A673 (cell line): ENCODE results near the gene SRRD. TPM values are rescaled to one million over a fixed set of nuclear protein-coding genes. Genes with fewer than 3 reads are reported as not detected.
A peak's percentile ranks its signal among the peaks of the same experiment; 100 is the strongest.

Source experiments
- BruUV-seq: library from RNA; stranded (reverse); fragments of 400-500 nt; replicated peaks from 2 replicates; lab custom pipeline; 2021; lab: Mats Ljungman, UMichigan
- CTCF ChIA-PET: fragments of 300-600 bp; sonication (Branson Sonifier 250); formaldehyde crosslinking; loops from one replicate; lab custom pipeline; 2022; ENCODE audit warnings: antibody characterized with exemption; lab: Charles Lee
- POLR2A ChIA-PET: fragments of 300-600 bp; sonication (Branson Sonifier 250); formaldehyde crosslinking; loops from one replicate; lab custom pipeline; 2022; ENCODE audit warnings: antibody characterized with exemption; ENCODE audit not compliant: low non-redundant PET; lab: Charles Lee
- DNase-seq: peaks from one replicate; pipeline ENCODE4 v3.0.0-alpha.2; 2015; ENCODE audit warnings: low spot score
- H3K27ac ChIP-seq: fragments of 200-600 bp; sonication (generic); 2 replicates; pipeline ENCODE4 v1.5.1; 2016; ENCODE audit warnings: mixed run types, low read depth, mild to moderate bottlenecking, mixed read lengths, antibody characterized with exemption, low read length; ENCODE audit not compliant: poor library complexity, severe bottlenecking
- H3K27me3 ChIP-seq: fragments of 200-600 bp; sonication (generic); replicated peaks from 2 replicates; pipeline ENCODE4 v1.6.1; 2017; ENCODE audit warnings: mixed run types, low read depth, mild to moderate bottlenecking, mixed read lengths, antibody characterized with exemption, low read length; ENCODE audit not compliant: insufficient read depth, poor library complexity
- H3K36me3 ChIP-seq: fragments of 200-600 bp; sonication (generic); 2 replicates; pipeline ENCODE4 v1.6.1; 2016; ENCODE audit warnings: mixed run types, mild to moderate bottlenecking, mixed read lengths, antibody characterized with exemption, low read length; ENCODE audit not compliant: insufficient read depth, poor library complexity, severe bottlenecking
- H3K4me1 ChIP-seq: fragments of 200-600 bp; sonication (generic); 2 replicates; pipeline ENCODE4 v1.6.1; 2017; ENCODE audit warnings: mixed run types, mild to moderate bottlenecking, mixed read lengths, antibody characterized with exemption, low read length; ENCODE audit not compliant: insufficient read depth, poor library complexity, severe bottlenecking
- H3K4me3 ChIP-seq: fragments of 200-600 bp; sonication (generic); 2 replicates; pipeline ENCODE4 v1.5.1; 2016; ENCODE audit warnings: low read depth, mixed run types, mild to moderate bottlenecking, mixed read lengths, low read length; ENCODE audit not compliant: poor library complexity, severe bottlenecking
- H3K9me3 ChIP-seq: fragments of 200-600 bp; sonication (generic); 2 replicates; pipeline ENCODE4 v1.6.1; 2016; ENCODE audit warnings: mixed run types, low read depth, mild to moderate bottlenecking, mixed read lengths, antibody characterized with exemption, low read length; ENCODE audit not compliant: poor library complexity, severe bottlenecking
- CTCF ChIP-seq: fragments of 300-800, 200-600 bp; sonication (generic); conservative IDR thresholded peaks from 2 replicates; pipeline ENCODE4 v1.5.1; 2017; ENCODE audit warnings: low read depth, mild to moderate bottlenecking, antibody characterized with exemption, low read length, moderate library complexity, mixed read lengths
- EZH2 ChIP-seq: fragments of 200-600 bp; sonication (generic); IDR thresholded peaks from 2 replicates; pipeline ENCODE4 v1.6.1; 2017; ENCODE audit warnings: borderline replicate concordance, low read depth, mild to moderate bottlenecking, mixed read lengths, antibody characterized with exemption, low read length; ENCODE audit not compliant: poor library complexity, severe bottlenecking
- intact Hi-C: fragments of 100-400 bp; cut with micrococcal nuclease; formaldehyde crosslinking; loops from one replicate; pipeline ENCODE4 v1.10.0; 2022; ENCODE audit not compliant: unreplicated experiment
- total RNA-seq: library from RNA; stranded (reverse); gene quantifications from 2 replicates; pipeline ENCODE4 v1.2.3, GENCODE V29; 2021

SRRD gene
- total RNA-seq, 1 experiment from 2014 or later = 28.8 TPM

GRCh38 chr22:26502688-26503561 lies 19.2 kb downstream of the SRRD start:
- TF ChIP-seq EZH2 = no peak
- peak; percentile 69 for TF ChIP-seq CTCF
- no TSS peak for BruUV-seq
- H3K4me3 ChIP-seq = no peak overlapping the region
- H3K27ac ChIP-seq = no peak overlapping the region
- ChIA-PET POLR2A (no interaction called here), CTCF (no interaction called here)
- intact Hi-C loops = no loop called here
- peak; percentile 66 for DNase-seq
- peaks cover 80% of the 10 kb centered on the region for H3K36me3 ChIP-seq
- H3K9me3 ChIP-seq = no peaks in the 10 kb centered on the region
- H3K4me1 ChIP-seq = no peaks in the 10 kb centered on the region
- no peaks in the 10 kb centered on the region for H3K27me3 ChIP-seq

- TF ChIP-seq CTCF (no peak), EZH2 (no peak)
- Histone ChIP-seq H3K9me3 (no peaks in the 10 kb centered on the region), H3K27ac (no peak overlapping the region), H3K4me3 (no peak overlapping the region), H3K27me3 (no peaks in the 10 kb centered on the region), H3K4me1 (no peaks in the 10 kb centered on the region), H3K36me3 (peaks cover 84% of the 10 kb centered on the region)
- ChIA-PET POLR2A (no interaction called here), CTCF (no interaction called here)
- DNase-seq = no peak
- intact Hi-C loops = no loop called here
- BruUV-seq = no TSS peak
These were observed 20.1 kb downstream of the SRRD start for GRCh38 chr22:26503758-26504157.

GRCh38 chr22:26508148-26508547 lies 24.5 kb downstream of the SRRD start:
- H3K36me3 ChIP-seq = peaks cover 66% of the 10 kb centered on the region
- peaks cover 8% of the 10 kb centered on the region for H3K4me1 ChIP-seq
- no peak for DNase-seq
- H3K9me3 ChIP-seq = no peaks in the 10 kb centered on the region
- CTCF ChIA-PET = no interaction called here
- no TSS peak for BruUV-seq
- H3K27me3 ChIP-seq = no peaks in the 10 kb centered on the region
- POLR2A ChIA-PET = no interaction called here
- no peak overlapping the region for H3K4me3 ChIP-seq
- no peak for TF ChIP-seq CTCF
- TF ChIP-seq EZH2 = no peak
- intact Hi-C loops = no loop called here
- H3K27ac ChIP-seq = no peak overlapping the region
